Neural crest cell (in vitro differentiated cells): ENCODE measurements around the gene RADIL. TPM values are rescaled to one million over a fixed set of nuclear protein-coding genes. Genes with fewer than 3 reads are reported as not detected.

Experiments used
- DNase-seq: peaks from one replicate; pipeline ENCODE4 v3.0.0; 2021; ENCODE audit warnings: low read depth, mixed read lengths, low spot score
- H3K27ac Mint-ChIP-seq: one replicate; pipeline ENCODE4 v1.8.0; 2021; ENCODE audit warnings: mild to moderate bottlenecking, mixed read lengths; ENCODE audit not compliant: unreplicated experiment
- H3K27me3 Mint-ChIP-seq: 2 replicates; pipeline ENCODE4 v1.8.0; 2021; ENCODE audit warnings: low read depth, mild to moderate bottlenecking, mixed read lengths
- H3K36me3 Mint-ChIP-seq: 2 replicates; pipeline ENCODE4 v1.8.0; 2021; ENCODE audit warnings: low read depth, mild to moderate bottlenecking, mixed read lengths
- H3K4me1 Mint-ChIP-seq: 2 replicates; pipeline ENCODE4 v1.8.0; 2021; ENCODE audit warnings: mixed read lengths
- H3K4me3 Mint-ChIP-seq: one replicate; pipeline ENCODE4 v1.8.0; 2021; ENCODE audit warnings: mild to moderate bottlenecking, mixed read lengths
- H3K9me3 Mint-ChIP-seq: 2 replicates; pipeline ENCODE4 v1.8.0; 2021; ENCODE audit warnings: mixed read lengths
- CTCF ChIP-seq: fragments of 200-600 bp; sonication (generic); conservative IDR thresholded peaks from 2 replicates; pipeline ENCODE4 v1.5.0; 2021; ENCODE audit warnings: antibody characterized with exemption, mild to moderate bottlenecking
- total RNA-seq: library from RNA; stranded (reverse); gene quantifications from 2 replicates; pipeline ENCODE4 v1.2.1, GENCODE V29; 2021

The RADIL gene
- total RNA-seq, 1 donor from 2014 or later: 13.8 TPM

GRCh38 chr7:4809666-4810065, 73.8 kb downstream of the RADIL start:
- Mint-ChIP-seq H3K4me3 (no peak overlapping the region), H3K4me1 (peaks cover 4% of the 10 kb centered on the region), H3K9me3 (no peaks in the 10 kb centered on the region), H3K27me3 (no peaks in the 10 kb centered on the region), H3K36me3 (peaks cover 15% of the 10 kb centered on the region), H3K27ac (no peak overlapping the region)
- DNase-seq: no peak
- no peak for TF ChIP-seq CTCF

DNA sequence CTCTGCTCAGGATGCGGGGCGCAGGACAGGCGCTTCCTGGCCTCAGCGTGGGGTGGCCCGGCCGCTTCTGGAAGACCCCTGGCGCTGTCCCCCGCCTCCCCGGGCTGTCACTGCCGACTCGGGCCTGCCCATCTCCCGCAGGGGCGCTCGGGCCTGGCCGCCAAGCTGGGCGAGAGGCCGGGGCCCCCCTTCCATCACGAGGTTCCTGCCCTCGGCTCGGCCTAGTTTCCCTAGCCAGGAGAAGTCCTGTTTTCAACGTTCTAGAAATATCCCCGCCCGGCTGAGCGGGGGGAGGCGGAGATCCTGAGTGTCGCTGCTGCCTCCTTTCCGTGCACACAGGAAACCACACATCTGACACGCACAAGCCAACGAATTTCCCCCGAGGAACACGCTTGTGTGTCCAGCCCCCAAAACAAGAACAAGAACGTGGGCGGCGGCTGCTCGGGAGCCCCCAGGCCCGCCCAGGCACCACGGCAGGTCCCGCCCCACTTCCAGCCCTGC, 74.4 kb downstream of the RADIL start:
- Mint-ChIP-seq H3K27me3 (no peaks in the 10 kb centered on the region), H3K4me1 (peaks cover 4% of the 10 kb centered on the region), H3K4me3 (no peak overlapping the region), H3K27ac (no peak overlapping the region), H3K36me3 (peaks cover 14% of the 10 kb centered on the region), H3K9me3 (no peaks in the 10 kb centered on the region)
- DNase-seq: no peak
- no peak for TF ChIP-seq CTCF

DNA sequence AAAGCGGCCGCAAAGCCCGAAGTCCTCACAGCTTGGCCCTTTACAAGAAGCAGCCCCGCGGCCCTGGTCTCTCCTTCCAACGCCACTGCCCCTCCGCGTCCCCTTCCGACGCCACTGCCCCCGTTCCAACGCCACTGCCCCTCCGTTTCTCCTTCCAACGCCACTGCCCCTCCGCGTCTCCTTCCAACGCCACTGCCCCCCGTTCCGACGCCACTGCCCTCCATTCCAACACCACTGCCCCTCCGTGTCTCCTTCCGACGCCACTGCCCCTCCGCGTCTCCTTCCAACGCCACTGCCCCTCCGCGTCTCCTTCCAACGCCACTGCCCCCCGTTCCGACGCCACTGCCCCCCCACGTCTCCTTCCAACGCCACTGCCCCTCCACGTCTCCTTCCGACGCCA, 75.0 kb downstream of the RADIL start:
- peaks cover 10% of the 10 kb centered on the region for H3K36me3 Mint-ChIP-seq
- no peaks in the 10 kb centered on the region for H3K27me3 Mint-ChIP-seq
- H3K9me3 Mint-ChIP-seq: no peaks in the 10 kb centered on the region
- H3K4me3 Mint-ChIP-seq: no peak overlapping the region
- peaks cover 4% of the 10 kb centered on the region for H3K4me1 Mint-ChIP-seq
- no peak for DNase-seq
- H3K27ac Mint-ChIP-seq: no peak overlapping the region
- no peak for TF ChIP-seq CTCF

- no peaks in the 10 kb centered on the region for H3K27me3 Mint-ChIP-seq
- no peak overlapping the region for H3K4me3 Mint-ChIP-seq
- TF ChIP-seq CTCF: no peak
- H3K36me3 Mint-ChIP-seq: peaks cover 6% of the 10 kb centered on the region
- H3K27ac Mint-ChIP-seq: no peak overlapping the region
- H3K9me3 Mint-ChIP-seq: no peaks in the 10 kb centered on the region
- peaks cover 4% of the 10 kb centered on the region for H3K4me1 Mint-ChIP-seq
- DNase-seq: no peak
Observed at GRCh38 chr7:4808026-4808425, 75.5 kb downstream of the RADIL start.

GRCh38 chr7:4807598-4808016, 75.9 kb downstream of the RADIL start:
- Mint-ChIP-seq H3K4me3 (no peak overlapping the region), H3K4me1 (peaks cover 4% of the 10 kb centered on the region)
- TF ChIP-seq CTCF: no peak

More at GRCh38 chr7:4807598-4808016, 75.9 kb downstream of the RADIL start:
- H3K9me3 Mint-ChIP-seq: no peaks in the 10 kb centered on the region
- H3K36me3 Mint-ChIP-seq: peaks cover 1% of the 10 kb centered on the region
- DNase-seq: no peak
- H3K27ac Mint-ChIP-seq: no peak overlapping the region
- no peaks in the 10 kb centered on the region for H3K27me3 Mint-ChIP-seq
